BLaER1 (cell line): ENCODE measurements around the gene RAB11FIP4.

ENCODE experiments used
- H3K27ac ChIP-seq: shearing (Covaris generic); formaldehyde crosslinking; 2 replicates; pipeline ENCODE4 v1.8.1; 2022
- H3K27me3 ChIP-seq: shearing (Covaris generic); formaldehyde crosslinking; 2 replicates; pipeline ENCODE4 v1.8.1; 2022
- H3K36me3 ChIP-seq: shearing (Covaris generic); formaldehyde crosslinking; 2 replicates; pipeline ENCODE4 v1.8.1; 2022
- H3K4me1 ChIP-seq: shearing (Covaris generic); formaldehyde crosslinking; 2 replicates; pipeline ENCODE4 v1.8.1; 2022
- H3K4me2 ChIP-seq: shearing (Covaris generic); formaldehyde crosslinking; 2 replicates; pipeline ENCODE4 v1.8.1; 2022
- H3K4me3 ChIP-seq: shearing (Covaris generic); formaldehyde crosslinking; 2 replicates; pipeline ENCODE4 v1.8.1; 2022
- H3K9ac ChIP-seq: shearing (Covaris generic); formaldehyde crosslinking; 2 replicates; pipeline ENCODE4 v1.8.1; 2022
- H3K9me3 ChIP-seq: shearing (Covaris generic); formaldehyde crosslinking; 2 replicates; pipeline ENCODE4 v1.8.1; 2022
- H4K20me1 ChIP-seq: shearing (Covaris generic); formaldehyde crosslinking; 2 replicates; pipeline ENCODE4 v1.8.1; 2022
- Cebpa-rat ChIP-seq: shearing (Covaris generic); IDR thresholded peaks from 2 replicates; pipeline ENCODE4 v1.8.1; 2022

Gene RAB11FIP4

DNA sequence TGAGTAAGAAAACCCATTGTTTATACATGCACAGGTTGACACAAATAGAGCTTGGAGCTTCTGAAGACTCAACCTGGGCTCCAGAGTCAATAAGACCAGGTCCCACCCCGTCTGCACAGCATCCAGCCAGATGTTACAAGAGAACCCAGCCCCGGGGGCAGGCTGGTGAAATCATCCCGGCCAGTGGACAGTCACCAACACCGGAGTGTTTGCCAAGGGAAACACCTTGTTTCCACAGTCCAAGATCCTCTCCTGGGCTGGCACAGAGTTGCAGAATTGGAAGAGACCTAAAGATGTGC, 90.3 kb downstream of the RAB11FIP4 start:
- no peaks in the 10 kb centered on the region for H4K20me1 ChIP-seq
- H3K9me3 ChIP-seq, result no peaks in the 10 kb centered on the region
- H3K4me2 ChIP-seq, result no peak overlapping the region
- H3K9ac ChIP-seq, result no peak overlapping the region
- peaks cover 9% of the 10 kb centered on the region for H3K4me1 ChIP-seq
- TF ChIP-seq Cebpa-rat, result no peak
- no peaks in the 10 kb centered on the region for H3K27me3 ChIP-seq
- no peaks in the 10 kb centered on the region for H3K36me3 ChIP-seq
- H3K27ac ChIP-seq, result no peak overlapping the region
- no peak overlapping the region for H3K4me3 ChIP-seq

- Histone ChIP-seq H4K20me1 (peaks cover 18% of the 10 kb centered on the region), H3K27ac (no peak overlapping the region), H3K9me3 (no peaks in the 10 kb centered on the region), H3K27me3 (no peaks in the 10 kb centered on the region), H3K4me1 (peaks cover 21% of the 10 kb centered on the region), H3K36me3 (no peaks in the 10 kb centered on the region), H3K9ac (no peak overlapping the region), H3K4me2 (no peak overlapping the region), H3K4me3 (no peak overlapping the region)
- TF ChIP-seq Cebpa-rat, result no peak
These were observed 93.3 kb downstream of the RAB11FIP4 start for GRCh38 chr17:31484821-31485220.

GRCh38 chr17:31486351-31487062, 95.0 kb downstream of the RAB11FIP4 start:
- Histone ChIP-seq H3K27ac (no peak overlapping the region), H3K4me1 (peaks cover 38% of the 10 kb centered on the region)

GRCh38 chr17:31487063-31487647, 95.7 kb downstream of the RAB11FIP4 start:
- Histone ChIP-seq H4K20me1 (peaks cover 41% of the 10 kb centered on the region), H3K9me3 (no peaks in the 10 kb centered on the region), H3K9ac (peak overlapping the region; percentile 57; the same call in 1 of the 2 replicates), H3K4me1 (peaks cover 45% of the 10 kb centered on the region), H3K27me3 (no peaks in the 10 kb centered on the region), H3K27ac (no peak overlapping the region), H3K4me3 (peak overlapping the region; percentile 97), H3K4me2 (peak overlapping the region; percentile 88), H3K36me3 (no peaks in the 10 kb centered on the region)
- TF ChIP-seq Cebpa-rat, result no peak

More at GRCh38 chr17:31486351-31487062, 95.0 kb downstream of the RAB11FIP4 start:
- H3K4me2 ChIP-seq, result peak overlapping the region; percentile 88; the same call in 1 of the 2 replicates
- no peak overlapping the region for H3K4me3 ChIP-seq
- H3K9ac ChIP-seq, result no peak overlapping the region
- no peak for TF ChIP-seq Cebpa-rat
- no peaks in the 10 kb centered on the region for H3K9me3 ChIP-seq
- no peaks in the 10 kb centered on the region for H3K36me3 ChIP-seq
- no peaks in the 10 kb centered on the region for H3K27me3 ChIP-seq
- peaks cover 34% of the 10 kb centered on the region for H4K20me1 ChIP-seq

DNA sequence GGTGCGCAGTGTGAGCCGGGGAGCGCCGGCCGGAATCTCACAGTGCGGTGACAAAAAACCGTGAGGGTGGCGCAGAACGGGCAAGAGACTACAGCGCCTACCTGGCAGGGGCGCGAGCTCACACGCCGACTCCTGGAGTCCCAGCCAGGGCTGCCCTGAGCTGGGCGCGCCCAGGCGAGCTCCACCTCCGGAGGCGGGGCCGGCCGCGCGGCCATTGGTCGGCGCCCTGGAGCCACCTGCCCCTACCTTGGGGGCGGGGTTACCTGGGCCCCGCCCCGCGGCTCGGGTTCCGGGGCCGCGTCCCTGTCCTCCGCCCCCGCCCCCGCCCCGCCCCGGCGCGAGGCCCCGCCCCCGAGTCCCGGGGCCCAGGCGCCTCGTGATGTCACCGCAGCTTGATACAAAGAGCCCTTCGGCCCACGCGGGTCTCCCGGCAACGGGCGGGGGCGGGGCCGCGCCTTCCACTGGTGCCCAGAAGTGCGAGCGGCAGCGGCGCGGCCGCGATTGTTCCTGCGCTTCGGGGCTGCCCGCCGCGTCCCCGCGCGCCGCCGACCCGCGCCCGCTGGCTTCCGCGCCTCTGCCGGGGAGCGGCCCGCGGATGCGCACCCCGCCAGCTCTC, 96.3 kb downstream of the RAB11FIP4 start:
- H3K27ac ChIP-seq, result peak overlapping the region; percentile 86
- H3K4me2 ChIP-seq, result peak overlapping the region; percentile 96
- H3K36me3 ChIP-seq, result no peaks in the 10 kb centered on the region
- H3K9me3 ChIP-seq, result no peaks in the 10 kb centered on the region
- H3K4me3 ChIP-seq, result peak overlapping the region; percentile 97
- peaks cover 47% of the 10 kb centered on the region for H4K20me1 ChIP-seq
- no peak for TF ChIP-seq Cebpa-rat
- no peaks in the 10 kb centered on the region for H3K27me3 ChIP-seq
- peak overlapping the region; percentile 87 for H3K9ac ChIP-seq
- peaks cover 51% of the 10 kb centered on the region for H3K4me1 ChIP-seq

DNA sequence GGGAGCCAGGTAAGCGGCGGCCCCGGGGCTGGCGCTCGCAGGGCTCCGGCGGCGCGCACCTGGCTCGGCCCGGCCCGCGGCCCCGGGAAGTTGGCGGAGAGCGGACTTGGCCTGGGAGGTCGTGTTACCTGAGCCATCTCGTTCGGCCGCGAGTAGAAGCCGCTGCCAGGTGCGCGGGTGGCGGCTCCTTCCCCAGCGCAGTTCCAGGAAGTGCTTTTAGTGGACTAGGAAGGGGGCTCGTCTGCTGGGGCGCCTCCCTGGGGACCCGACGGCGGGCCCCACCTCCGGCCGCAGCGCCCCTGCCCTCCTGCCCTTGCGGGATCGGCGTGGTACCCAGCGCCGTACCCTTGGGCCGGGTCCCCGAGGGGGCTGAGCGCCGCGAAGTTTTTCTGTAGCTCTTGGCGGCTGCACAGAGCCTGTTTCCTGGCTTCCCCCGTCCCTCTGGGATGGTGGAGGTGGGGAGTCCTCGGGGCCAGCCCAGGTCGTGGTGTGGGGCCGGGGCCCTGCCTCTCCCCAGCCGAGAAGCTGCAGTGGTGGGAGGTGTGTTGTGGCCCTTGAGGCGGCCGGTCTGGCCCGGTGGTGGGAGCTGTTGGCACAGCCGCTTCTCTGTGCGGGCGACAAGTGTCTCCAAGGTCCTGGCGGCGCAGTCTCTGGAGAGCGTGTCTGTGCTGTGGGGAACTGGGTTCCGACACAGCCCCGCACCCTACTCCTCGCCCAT, 96.9 kb downstream of the RAB11FIP4 start:
- H3K9me3 ChIP-seq, result no peaks in the 10 kb centered on the region
- no peaks in the 10 kb centered on the region for H3K27me3 ChIP-seq
- H3K27ac ChIP-seq, result peak overlapping the region; percentile 86
- no peak for TF ChIP-seq Cebpa-rat
- peaks cover 57% of the 10 kb centered on the region for H3K4me1 ChIP-seq
- peaks cover 54% of the 10 kb centered on the region for H4K20me1 ChIP-seq
- no peaks in the 10 kb centered on the region for H3K36me3 ChIP-seq
- peak overlapping the region; percentile 97 for H3K4me3 ChIP-seq
- H3K9ac ChIP-seq, result peak overlapping the region; percentile 87
- peak overlapping the region; percentile 96 for H3K4me2 ChIP-seq

DNA sequence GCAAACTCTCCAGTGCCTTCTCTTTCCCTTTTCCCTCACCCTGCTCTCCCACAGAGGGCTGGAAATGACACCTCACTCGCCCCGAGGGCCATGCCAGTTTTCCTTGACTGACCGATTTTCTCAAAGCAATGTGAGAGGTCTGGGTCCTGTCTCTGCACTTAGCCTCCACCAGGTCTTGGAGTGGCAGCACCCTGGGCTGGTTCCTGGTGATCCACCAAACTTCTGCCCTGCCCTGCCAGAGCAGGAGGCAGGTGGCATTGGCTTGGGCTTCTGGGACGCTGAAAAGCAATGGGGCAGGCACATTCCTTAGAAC, 97.5 kb downstream of the RAB11FIP4 start:
- peak overlapping the region; percentile 87 for H3K9ac ChIP-seq
- H3K9me3 ChIP-seq, result no peaks in the 10 kb centered on the region
- no peaks in the 10 kb centered on the region for H3K36me3 ChIP-seq
- peak overlapping the region; percentile 86 for H3K27ac ChIP-seq
- H3K4me3 ChIP-seq, result peak overlapping the region; percentile 97
- H3K27me3 ChIP-seq, result no peaks in the 10 kb centered on the region
- H3K4me1 ChIP-seq, result peaks cover 63% of the 10 kb centered on the region
- peaks cover 59% of the 10 kb centered on the region for H4K20me1 ChIP-seq
- H3K4me2 ChIP-seq, result peak overlapping the region; percentile 96
- TF ChIP-seq Cebpa-rat, result no peak

DNA sequence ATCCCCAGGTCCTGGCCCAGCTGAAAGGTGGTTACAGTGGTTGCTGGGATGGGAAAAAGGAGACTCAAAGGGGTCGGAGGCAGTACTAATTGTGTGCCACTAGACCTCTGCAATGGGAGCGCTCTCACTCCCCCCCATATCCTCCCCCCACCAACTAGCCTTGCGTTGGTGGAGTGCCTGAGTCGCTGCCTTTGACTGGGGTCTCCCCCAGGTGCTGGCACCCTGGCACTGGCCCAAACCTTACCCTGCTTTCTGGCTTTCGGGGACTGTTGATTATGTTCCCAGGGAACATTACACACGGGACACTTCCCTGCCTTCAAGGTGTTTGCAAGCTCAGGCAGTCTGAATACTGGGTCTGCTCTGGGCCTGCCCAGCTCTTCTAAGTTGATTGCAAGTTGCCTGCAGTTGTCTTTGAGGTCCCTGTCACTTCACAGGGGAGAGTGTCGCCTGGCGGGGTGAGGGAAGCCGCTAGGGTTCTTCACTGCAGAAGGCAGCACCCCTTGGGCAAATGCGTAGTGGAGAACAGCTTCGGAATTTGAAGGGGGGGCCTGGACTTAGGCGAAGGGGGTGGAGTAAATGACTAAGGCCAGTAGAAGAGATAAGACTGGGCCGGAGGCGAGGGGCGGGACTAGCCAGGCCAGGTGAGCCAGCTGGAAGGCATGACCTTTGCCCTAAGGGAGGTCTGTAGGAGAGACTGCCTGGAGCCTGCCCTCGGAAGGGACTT, 98.0 kb downstream of the RAB11FIP4 start:
- Histone ChIP-seq H3K27ac (no peak overlapping the region), H3K9ac (peak overlapping the region; percentile 87; the same call in 1 of the 2 replicates), H3K4me3 (peak overlapping the region; percentile 97), H3K36me3 (no peaks in the 10 kb centered on the region), H3K27me3 (no peaks in the 10 kb centered on the region), H3K4me1 (peaks cover 68% of the 10 kb centered on the region), H3K9me3 (no peaks in the 10 kb centered on the region), H3K4me2 (peak overlapping the region; percentile 96), H4K20me1 (peaks cover 64% of the 10 kb centered on the region)
- no peak for TF ChIP-seq Cebpa-rat

DNA sequence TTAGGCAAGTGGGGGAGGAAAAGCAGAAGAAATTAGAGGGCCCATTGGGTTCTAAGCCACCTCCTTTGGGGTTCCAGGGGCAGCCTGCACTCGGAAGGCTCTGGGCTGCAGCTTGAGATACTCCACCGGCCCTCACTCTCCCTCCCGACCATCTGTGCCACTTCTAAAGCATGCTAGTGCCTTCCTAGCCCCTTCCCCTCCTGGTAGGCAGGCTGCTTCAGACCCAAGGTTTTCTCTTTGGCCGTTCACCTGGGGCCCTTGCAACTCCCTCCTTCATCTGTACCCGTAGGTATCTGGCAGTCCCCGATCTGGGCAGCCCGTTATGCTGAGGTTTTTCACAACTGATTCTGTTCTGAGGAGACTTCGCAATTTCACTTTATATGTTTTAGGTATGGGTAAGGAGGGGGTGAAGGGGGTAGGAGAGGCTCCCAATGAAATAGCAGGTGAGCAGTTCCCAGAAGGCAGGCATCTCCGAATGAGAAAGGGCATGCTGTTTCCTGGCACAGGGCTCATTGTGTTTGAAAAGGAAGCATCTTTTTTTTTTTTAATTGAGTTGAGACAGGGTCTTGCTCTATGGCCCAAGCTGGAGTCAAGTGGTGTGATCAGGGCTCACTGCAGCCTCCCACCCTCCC, 98.7 kb downstream of the RAB11FIP4 start:
- no peak overlapping the region for H3K4me3 ChIP-seq
- H4K20me1 ChIP-seq, result peaks cover 71% of the 10 kb centered on the region
- H3K4me1 ChIP-seq, result peaks cover 75% of the 10 kb centered on the region
- peak overlapping the region; percentile 96 for H3K4me2 ChIP-seq
- H3K27ac ChIP-seq, result no peak overlapping the region
- no peaks in the 10 kb centered on the region for H3K36me3 ChIP-seq
- no peak for TF ChIP-seq Cebpa-rat
- peak overlapping the region; percentile 28; the same call in 1 of the 2 replicates for H3K9ac ChIP-seq
- no peaks in the 10 kb centered on the region for H3K9me3 ChIP-seq
- H3K27me3 ChIP-seq, result no peaks in the 10 kb centered on the region
